HL-60 (cell line): ENCODE data around the gene STEAP3.

Experiments used
- POLR2AphosphoS5 ChIP-seq: IDR thresholded peaks from 2 replicates; pipeline ENCODE4 v1.6.1; 2012; ENCODE audit warnings: low read depth
- REST ChIP-seq: IDR thresholded peaks from 2 replicates; pipeline ENCODE4 v1.6.1; 2012; ENCODE audit warnings: low read depth; ENCODE audit not compliant: insufficient replicate concordance
- TF ChIP-seq, protein P1 (sequence below): IDR thresholded peaks from one replicate; pipeline ENCODE4 v1.5.1; 2011; ENCODE audit warnings: low read length, control low read depth, inconsistent platforms; ENCODE audit not compliant: insufficient read depth

DNA sequence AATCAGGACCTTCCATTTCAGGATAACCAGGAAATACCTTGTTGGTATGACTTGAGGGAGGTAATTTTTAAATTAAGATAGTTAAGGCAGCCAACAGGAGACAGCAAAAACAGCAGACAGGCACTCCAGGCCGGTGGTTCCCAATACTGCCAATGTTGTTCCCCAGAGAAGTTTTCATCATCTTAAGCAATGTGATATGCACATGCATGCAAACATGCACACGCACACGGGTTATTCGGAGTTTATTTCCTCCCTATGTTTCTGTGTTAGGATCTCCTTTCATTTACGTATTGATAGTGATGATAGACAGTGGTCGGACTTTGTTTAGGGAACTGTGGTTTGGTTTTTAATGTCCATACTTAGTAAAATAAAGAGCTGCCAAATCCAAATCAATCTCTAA, 55.3 kb downstream of the STEAP3 start:
- TF ChIP-seq, protein P1, sequence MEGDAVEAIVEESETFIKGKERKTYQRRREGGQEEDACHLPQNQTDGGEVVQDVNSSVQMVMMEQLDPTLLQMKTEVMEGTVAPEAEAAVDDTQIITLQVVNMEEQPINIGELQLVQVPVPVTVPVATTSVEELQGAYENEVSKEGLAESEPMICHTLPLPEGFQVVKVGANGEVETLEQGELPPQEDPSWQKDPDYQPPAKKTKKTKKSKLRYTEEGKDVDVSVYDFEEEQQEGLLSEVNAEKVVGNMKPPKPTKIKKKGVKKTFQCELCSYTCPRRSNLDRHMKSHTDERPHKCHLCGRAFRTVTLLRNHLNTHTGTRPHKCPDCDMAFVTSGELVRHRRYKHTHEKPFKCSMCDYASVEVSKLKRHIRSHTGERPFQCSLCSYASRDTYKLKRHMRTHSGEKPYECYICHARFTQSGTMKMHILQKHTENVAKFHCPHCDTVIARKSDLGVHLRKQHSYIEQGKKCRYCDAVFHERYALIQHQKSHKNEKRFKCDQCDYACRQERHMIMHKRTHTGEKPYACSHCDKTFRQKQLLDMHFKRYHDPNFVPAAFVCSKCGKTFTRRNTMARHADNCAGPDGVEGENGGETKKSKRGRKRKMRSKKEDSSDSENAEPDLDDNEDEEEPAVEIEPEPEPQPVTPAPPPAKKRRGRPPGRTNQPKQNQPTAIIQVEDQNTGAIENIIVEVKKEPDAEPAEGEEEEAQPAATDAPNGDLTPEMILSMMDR = no peak
- TF ChIP-seq POLR2AphosphoS5 (no peak), REST (no peak)
